Measurements from ENCODE around the gene ZNF33B. TPM values are rescaled to one million over a fixed set of nuclear protein-coding genes. Genes with fewer than 3 reads are reported as not detected.
A peak's percentile ranks its signal among the peaks of the same experiment; 100 is the strongest.

ZNF33B gene
- total and polyA plus RNA-seq, 9 of the 15 experiments (the other 6 are each of a cell fraction or from before 2014, with no cell fraction given): 6.9 to 23.9 (median 15.4) TPM

- TF ChIP-seq MITF (IDR thresholded peaks at IDR 0.05) (no peak), ZBTB7A (IDR thresholded peaks at IDR 0.05; ENCODE audit: borderline replicate concordance, control insufficient read depth, low read depth, low read length) (no peak), EP400 (IDR thresholded peaks at IDR 0.05) (peak; percentile 70), HNRNPL (IDR thresholded peaks at IDR 0.05; ENCODE audit: low read depth, low read length) (no peak), TCF15 (CRISPR knock-in tag; IDR thresholded peaks at IDR 0.05) (no peak), RFX1 (IDR thresholded peaks at IDR 0.05) (no peak), ARHGAP35 (IDR thresholded peaks at IDR 0.05; ENCODE audit: partially characterized antibody) (no peak), TAF1 (IDR thresholded peaks at IDR 0.05; ENCODE audit: control insufficient read depth, extremely low read depth, insufficient read depth, low read length, severe bottlenecking) (peak; percentile 28), NONO (IDR thresholded peaks at IDR 0.05; ENCODE audit: low read depth in 2 of 2, low read length in 1 of 2) (no peak), ZBTB40 (IDR thresholded peaks at IDR 0.05) (0 out of 2 replicates have a peak, but pooled peaks have one; percentile 15), ZBTB40 (CRISPR knock-in tag; IDR thresholded peaks at IDR 0.05) (no peak), SRSF3 (IDR thresholded peaks at IDR 0.05; ENCODE audit: insufficient read depth, low read length) (no peak), GABPB1 (CRISPR knock-in tag; IDR thresholded peaks at IDR 0.05) (peak; percentile 51; the same call in 1 of the 2 replicates)
- TF ChIP-seq, protein P1, sequence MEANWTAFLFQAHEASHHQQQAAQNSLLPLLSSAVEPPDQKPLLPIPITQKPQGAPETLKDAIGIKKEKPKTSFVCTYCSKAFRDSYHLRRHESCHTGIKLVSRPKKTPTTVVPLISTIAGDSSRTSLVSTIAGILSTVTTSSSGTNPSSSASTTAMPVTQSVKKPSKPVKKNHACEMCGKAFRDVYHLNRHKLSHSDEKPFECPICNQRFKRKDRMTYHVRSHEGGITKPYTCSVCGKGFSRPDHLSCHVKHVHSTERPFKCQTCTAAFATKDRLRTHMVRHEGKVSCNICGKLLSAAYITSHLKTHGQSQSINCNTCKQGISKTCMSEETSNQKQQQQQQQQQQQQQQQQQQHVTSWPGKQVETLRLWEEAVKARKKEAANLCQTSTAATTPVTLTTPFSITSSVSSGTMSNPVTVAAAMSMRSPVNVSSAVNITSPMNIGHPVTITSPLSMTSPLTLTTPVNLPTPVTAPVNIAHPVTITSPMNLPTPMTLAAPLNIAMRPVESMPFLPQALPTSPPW (CRISPR knock-in tag; IDR thresholded peaks at IDR 0.05): peak; percentile 40; the same call in 1 of the 2 replicates
These were observed 85.9 kb downstream of the ZNF33B start (continued) for GRCh38 chr10:42552188-42553063.
